NCI-H69 (cell line): ENCODE data around the gene DBP.

Experiments
- DNase-seq: peaks from one replicate; lab custom pipeline; 2025; lab: John Stamatoyannopoulos, UW

The DBP gene

DNA sequence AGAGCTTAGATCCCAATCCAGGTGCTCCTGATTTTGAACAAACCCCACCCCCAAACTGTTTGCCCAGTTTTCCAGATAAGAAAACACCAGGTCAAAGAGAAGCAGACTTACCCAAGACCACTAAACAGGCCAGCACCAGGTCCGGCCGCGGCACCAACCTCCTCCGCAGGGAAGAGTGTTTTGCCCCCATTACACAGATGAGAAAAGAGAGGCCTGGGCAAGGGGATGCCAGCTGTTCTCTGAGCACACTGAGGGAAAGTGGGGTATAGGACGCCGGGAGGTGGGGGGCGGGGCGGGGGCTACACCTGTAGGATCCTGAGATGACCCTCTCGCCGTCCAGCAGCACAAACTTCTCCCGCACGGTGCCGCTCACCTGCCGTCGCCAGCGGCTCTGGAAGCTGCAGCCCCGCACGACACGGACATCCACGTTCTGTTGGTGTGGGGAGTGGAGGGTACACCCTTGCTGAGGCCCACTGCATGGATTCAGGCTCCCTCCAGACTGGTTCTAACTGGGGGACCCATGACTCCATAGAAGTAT is 27.5 kb downstream of the DBP start:
- DNase-seq, result no peak

- DNase-seq, result peak; percentile 88
These were observed 28.3 kb downstream of the DBP start for GRCh38 chr19:48608798-48609263.

DNA sequence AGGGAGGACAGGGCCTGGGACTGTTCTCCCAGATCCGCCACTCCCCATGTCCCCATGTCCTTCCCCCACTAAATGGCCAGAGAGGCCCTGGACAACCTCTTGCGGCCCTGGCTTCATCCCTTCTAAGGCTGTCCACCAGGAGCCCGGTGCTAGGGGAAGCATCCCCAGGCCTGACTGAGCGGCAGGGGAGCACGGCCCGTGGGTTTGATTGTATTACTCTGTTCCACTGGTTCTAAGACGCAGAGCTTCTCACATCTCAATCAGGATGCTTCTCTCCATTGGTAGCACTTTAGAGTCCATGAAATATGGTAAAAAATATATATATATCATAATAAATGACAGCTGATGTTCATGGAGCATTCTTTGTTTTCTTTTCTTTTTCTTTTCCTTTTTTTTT is 29.8 kb downstream of the DBP start:
- no peak for DNase-seq

DNA sequence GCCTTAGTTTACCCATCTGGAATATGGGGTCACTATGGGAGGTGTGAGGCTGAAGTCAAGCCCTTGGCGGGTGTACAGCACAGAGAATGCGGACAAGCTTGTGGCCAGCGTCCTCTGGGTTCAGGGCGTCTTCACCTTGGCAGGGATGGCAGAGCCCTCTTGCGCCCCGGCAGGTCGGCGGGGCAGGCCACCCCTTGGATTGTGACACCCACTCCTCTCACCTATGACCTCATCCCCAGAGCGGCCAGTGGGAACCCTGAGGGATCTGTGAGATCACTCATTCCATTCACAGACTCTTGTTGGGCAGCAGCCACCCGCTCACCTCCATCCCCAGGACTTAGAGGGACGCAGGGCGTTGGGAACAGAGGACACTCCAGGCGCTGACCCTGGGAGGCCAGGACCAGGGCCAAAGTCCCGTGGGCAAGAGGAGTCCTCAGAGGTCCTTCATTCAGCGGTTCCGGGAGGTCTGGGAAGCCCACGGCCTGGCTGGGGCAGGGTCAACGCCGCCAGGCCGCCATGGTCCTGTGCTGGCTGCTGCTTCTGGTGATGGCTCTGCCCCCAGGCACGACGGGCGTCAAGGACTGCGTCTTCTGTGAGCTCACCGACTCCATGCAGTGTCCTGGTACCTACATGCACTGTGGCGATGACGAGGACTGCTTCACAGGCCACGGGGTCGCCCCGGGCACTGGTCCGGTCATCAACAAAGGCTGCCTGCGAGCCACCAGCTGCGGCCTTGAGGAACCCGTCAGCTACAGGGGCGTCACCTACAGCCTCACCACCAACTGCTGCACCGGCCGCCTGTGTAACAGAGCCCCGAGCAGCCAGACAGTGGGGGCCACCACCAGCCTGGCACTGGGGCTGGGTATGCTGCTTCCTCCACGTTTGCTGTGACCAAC is 30.5 kb downstream of the DBP start, which contains the start of gene SPACA4:
Gene SPACA4 (plus strand): TSS at position 280 of the 896 bp plus-strand sequence. CDS start 237 bp downstream, at position 517.
- DNase-seq, result no peak

DNA sequence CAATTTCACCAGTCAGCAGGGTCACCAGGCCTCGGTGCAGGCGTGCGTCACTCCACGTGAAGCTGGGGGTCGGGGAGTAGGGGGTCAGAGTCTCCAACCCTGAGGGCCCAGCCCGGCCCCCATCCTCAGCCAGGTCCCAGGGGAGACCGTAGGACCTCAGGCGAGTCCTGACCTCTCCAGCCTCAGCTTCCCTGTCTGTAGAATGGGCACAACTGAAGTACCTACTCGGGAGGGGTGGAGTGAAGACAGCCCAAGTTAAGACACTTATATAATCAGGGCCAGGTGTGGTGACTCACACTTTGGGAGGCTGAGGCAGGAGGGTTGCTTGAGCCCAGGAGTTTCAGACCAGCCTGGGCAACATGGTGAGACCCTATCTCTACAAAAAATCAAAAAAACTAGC is 33.3 kb downstream of the DBP start:
- no peak for DNase-seq

- DNase-seq, result no peak
These were observed 33.7 kb downstream of the DBP start for GRCh38 chr19:48603449-48603848.

GRCh38 chr19:48603001-48603400 is 34.2 kb downstream of the DBP start:
- DNase-seq, result no peak

- DNase-seq, result no peak
These were observed 36.3 kb downstream of the DBP start for GRCh38 chr19:48600679-48601417.

DNA sequence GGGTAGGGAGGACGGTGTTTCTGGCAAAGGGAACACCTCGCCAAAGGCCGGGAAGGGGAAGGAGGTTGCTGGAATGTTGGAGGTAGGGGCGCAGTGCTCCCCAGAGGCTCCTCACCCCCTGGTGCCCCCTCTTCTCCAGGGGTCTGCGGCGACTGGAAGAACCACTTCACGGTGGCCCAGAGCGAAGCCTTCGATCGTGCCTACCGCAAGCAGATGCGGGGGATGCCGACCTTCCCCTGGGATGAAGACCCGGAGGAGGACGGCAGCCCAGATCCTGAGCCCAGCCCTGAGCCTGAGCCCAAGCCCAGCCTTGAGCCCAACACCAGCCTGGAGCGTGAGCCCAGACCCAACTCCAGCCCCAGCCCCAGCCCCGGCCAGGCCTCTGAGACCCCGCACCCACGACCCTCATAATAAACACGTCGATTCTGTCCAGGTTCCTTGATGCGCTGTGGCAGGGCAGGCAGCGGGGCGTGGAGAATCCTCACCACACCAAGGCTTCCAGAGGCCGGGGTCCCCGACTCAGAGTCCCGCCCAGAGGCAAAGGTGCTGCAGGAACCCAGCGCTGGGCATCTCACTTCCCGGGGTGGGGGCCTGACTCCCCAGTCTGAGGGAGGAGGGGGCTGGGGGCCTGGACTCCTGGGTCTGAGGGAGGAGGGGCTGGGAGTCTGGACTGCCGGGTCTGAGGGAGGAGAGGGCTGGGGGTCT is 38.0 kb downstream of the DBP start:
- no peak for DNase-seq

GRCh38 chr19:48596679-48597465 is 40.3 kb downstream of the DBP start:
- no peak for DNase-seq

DNA sequence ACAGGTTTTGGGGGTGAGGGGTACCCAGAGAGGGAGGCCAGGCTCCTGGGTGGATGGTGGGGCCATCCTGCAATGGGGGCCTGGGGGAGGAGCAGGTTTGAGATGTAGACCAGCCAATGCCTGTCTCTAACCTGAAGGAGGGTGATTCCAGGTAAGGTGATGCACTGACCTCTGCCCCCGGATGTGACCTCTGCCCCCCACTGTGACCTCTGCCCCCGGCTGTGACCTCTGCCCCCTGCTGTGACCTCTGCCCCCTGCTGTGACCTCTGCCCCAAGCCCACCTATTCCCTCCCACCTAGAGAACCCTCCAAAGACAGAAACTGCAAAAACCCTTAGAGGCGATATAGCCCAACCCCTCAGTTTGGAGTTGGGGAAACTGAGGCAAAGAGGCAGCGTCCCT is 40.9 kb downstream of the DBP start:
- no peak for DNase-seq

GRCh38 chr19:48595833-48596232 is 41.3 kb downstream of the DBP start:
- DNase-seq, result no peak

DNA sequence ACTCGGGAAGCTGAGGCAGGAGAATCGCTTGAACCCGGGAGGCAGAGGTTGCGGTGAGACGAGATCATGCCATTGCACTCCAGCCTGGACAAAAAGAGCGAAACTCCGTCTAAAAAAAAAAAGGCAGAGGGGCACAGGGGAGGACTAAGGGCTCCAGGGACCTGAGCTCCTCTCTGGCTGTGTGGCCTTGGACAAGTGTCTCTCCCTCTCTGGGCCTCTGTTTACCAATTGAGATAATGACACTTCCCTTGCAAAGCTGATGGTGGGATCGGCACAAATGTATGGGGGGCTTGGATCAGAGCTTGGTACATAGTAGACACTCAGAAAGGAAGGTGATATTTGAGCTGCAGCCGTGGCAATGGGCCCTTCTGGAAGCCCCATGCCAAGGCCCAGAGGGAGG is 42.0 kb downstream of the DBP start:
- DNase-seq, result no peak

DNA sequence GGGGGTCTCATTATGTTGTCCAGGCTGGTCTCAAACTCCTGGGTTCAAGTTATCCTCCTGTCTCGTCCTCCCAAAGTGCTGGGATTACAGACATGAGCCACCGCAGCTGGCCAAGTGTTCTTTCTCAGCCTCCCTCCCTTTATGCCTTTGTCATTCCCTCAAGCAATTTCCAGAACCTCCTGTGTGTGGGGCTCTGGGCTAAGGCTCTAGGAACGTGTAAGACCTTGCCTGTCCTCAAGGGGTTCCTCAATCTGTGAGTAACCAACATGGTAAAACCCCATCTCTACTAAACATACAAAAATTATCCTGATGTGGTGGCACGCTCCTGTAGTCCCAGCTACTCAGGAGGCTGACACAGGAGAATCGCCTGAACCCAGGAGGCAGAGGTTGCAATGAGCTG is 46.2 kb downstream of the DBP start:
- DNase-seq, result peak; percentile 25

DNA sequence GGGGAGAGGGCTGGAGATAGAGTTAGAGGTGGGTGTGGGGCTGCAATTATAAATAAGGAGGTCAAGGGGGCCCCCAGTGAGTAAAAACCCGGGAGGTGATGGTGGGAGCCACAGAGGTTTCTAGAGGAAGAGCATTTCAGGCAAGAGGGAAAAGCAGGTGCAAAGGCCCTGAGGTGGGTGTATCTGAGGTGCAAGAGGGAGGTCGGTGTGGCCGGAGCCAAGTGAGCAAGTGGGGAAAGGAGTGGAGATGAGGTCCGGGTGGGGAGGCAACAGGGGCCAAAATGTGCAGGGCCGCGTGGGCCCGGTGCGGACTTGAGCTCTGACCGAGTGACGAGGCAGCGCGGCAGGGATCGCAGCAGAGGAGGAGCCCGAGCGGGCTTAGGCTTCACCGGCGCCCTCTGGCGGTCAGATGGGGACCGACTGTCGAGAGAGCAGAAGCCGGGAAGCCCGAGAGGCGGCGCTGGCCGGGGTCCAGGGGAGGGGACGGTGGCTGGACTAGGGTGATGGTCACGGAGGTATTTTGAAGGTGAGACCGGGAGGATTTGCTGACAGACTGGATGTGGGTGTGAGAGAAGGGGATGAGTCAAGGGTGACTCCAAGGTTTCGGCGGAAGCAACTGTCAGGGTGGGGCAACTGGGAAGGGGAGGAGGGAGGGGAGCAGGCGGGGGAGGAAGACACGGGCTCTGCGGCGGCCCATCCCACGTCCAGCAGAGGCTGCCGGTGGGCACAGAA is 48.3 kb downstream of the DBP start:
- DNase-seq, result peak; percentile 92

DNA sequence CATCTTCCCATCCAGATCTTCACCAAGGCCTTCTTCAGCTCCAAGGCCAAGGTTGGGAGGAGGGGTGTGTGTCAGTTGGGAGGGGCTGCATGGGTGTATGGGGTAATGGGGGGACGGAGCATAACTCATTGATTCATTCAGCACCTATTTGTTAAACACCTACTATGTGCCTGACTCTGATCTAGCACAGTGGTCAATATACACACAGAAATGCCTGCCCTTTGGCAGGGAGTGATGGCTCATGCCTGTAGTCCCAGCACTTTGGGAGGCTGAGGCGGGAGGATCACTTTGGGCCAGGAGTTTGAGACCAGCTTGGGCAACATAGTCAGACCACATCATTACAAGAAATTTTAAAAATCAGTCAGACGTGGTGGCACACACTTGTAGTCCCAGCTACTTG is 49.8 kb downstream of the DBP start:
- no peak for DNase-seq

GRCh38 chr19:48582168-48582567 is 55.0 kb downstream of the DBP start:
- no peak for DNase-seq
